Occipital lobe (tissue), 2 donors: Measurements from ENCODE around the gene PDPR. TPM values are rescaled to one million over a fixed set of nuclear protein-coding genes. Genes with fewer than 3 reads are reported as not detected.
"Not testable (repeated sequence)": the region's sequence is repeated elsewhere in the genome, so short reads cannot be mapped to it uniquely, and the experiment has no call there.

ENCODE experiments used
- DNase-seq: peaks from one replicate; lab custom pipeline; 2025; lab: John Stamatoyannopoulos, UW
- total RNA-seq: library from RNA; depleted of rRNA; stranded (reverse); fragments of >200 nt; gene quantifications from one replicate; pipeline ENCODE4 v1.2.3, GENCODE V29; 2014

Gene PDPR
- total RNA-seq, 1 donor from 2014 or later = 8.7 TPM

DNA sequence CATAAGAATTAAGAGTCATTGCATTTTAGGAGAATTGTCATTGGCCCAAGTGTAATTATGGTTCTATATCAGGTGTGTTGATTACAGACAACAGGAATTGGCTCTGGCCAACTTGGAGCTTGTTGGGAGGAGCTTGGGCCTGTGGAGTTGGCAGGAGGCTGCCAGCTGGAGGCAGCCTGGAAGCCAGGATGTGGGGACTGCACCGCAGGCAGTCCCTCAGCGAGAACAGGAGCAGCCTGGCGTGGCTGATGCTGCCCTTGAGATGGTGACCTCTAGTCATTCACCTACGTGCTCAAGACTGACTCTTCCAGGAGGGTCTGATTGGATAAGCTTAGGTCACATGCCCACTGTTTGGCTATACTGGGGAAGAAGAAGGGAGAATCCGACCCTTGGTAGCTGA, 13.6 kb downstream of the PDPR start:
- DNase-seq = not testable (repeated sequence)

DNA sequence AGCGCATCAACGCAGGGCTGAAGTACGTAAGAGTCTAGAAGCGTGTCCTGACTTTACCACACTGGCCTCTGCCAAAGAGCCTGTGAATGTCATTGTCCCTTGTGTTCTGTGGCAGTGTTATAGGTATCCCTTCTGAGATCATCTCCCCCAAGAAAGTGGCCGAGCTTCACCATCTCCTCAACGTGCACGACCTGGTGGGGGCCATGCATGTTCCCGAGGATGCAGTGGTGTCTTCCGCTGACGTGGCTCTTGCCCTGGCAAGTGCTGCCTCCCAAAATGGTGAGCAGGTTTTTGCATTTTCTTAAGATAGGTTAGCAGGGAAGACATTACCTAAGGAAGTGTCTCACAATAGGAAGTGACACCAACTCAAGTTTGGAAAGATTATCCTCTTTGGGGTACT, 14.7 kb downstream of the PDPR start:
- DNase-seq = not testable (repeated sequence)

DNA sequence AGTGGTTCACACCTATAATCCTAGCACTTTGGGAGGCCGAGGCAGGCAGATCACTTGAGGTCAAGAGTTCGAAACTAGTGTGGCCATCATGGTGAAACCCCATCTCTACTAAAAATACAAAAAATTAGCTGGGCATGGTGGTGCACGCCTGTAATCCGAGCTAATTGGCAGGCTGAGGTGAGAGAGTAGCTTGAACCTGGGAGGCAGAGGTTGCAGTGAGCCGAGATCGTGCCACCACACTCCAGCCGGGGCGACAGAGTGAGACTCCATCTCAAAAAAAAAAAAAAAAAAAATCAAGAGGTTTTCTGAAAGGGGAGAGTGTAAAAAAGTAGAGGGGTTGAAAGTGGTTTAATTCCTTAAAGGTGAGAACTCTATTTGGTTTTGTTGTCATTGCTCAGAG, 21.7 kb downstream of the PDPR start:
- DNase-seq = not testable (repeated sequence)

DNA sequence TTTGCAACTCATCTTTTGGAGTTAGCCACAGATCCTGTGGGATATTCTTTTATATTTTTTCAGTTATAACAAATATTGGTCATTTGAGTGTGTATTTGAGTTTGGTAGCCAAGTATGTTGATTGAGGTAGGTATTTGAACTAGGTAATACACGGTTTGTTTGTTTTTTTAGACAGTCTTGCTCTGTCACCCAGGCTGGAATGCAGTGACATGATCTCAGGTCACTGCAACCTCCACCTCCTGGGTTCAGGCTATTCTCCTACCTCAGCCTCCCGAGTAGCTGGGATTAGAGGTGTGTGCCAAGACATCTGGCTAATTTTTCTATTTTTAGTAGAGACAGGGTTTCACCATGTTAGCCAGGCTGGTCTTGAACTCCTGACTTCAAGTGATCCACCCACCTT, 22.5 kb downstream of the PDPR start:
- not testable (repeated sequence) for DNase-seq

DNA sequence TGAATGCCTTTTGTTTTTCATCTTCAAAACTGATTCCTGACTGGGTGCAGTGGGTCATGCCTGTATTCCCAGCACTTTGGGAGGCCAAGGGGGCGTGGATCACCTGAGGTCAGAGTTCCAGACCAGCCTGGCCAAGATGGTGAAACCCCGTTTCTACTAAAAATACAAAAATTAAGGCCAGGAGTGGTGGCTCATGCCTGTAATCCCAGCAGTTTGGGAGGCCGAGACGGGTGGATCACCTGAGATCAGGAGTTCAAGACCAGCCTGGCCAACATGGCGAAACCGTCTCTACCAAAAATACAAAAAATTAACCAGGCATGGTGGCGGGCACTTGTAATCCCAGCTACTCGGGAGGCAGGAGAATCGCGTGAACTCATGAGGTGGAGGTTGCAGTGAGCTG, 28.6 kb downstream of the PDPR start:
- not testable (repeated sequence) for DNase-seq

DNA sequence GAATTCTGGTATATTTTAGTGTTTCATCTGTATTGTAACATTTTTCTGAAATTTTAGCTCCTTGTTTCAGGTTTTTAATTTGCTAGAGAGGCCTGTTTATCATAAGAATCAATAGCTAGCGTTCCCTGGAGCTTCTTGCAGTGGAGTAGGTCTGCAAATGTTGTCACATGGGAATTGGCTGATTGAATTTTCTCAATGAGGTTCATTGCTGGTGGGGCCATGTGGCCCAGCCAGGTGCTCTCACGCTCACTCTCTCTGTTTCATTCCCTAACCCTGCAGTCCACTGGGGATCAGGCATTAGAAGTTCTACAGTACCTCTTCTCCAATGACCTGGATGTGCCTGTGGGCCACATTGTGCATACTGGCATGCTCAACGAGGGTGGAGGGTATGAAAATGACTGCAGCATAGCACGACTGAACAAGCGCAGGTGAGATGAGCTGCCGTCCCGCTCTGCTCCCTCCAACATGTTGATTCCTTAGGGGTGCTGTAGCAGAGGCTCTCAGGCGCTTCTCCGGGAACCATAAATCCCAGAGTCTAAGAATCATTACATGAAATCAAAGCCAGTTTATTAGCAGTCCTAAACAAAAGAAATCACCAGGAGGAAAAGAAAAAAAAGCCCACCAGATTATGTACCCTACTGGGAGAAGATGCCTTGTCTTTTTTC, 29.2 kb downstream of the PDPR start:
- not testable (repeated sequence) for DNase-seq

DNA sequence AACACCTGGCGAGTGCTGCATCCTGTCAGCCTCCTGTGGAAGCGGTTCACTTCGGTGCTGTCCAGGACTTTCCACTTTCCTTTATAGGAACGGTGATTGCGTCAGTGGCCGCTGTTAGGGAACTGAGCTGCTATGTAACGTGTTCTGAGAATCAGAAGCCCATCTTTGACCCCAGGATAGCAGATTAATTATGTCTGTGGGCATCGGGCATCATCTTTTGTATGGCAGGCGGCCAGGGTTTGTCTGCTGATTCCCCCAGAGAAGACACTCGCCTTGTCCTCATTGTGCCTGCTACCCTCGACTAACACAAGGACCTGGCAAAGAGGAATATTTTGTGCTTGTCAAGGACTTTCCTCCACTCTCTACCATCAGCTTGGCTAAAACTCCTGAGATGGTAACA, 33.7 kb downstream of the PDPR start:
- not testable (repeated sequence) for DNase-seq

DNA sequence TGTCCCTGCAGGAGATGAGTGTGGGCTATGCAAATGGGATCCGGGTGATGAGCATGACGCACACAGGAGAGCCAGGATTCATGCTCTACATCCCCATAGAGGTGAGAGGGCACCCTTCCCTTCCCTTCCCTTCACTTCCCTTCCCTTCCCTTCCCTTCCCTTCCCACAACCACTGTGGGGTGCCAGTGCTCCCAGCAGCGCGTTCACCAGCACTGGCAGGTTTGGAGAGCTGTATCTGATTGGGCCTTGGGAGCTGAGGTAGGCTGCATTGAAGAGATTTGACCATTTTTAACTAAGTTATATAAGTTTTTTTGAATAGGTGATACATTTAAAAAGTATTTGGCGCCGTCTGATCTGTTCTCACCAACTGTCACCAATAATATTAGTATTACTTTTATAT, 34.3 kb downstream of the PDPR start:
- DNase-seq = not testable (repeated sequence)

DNA sequence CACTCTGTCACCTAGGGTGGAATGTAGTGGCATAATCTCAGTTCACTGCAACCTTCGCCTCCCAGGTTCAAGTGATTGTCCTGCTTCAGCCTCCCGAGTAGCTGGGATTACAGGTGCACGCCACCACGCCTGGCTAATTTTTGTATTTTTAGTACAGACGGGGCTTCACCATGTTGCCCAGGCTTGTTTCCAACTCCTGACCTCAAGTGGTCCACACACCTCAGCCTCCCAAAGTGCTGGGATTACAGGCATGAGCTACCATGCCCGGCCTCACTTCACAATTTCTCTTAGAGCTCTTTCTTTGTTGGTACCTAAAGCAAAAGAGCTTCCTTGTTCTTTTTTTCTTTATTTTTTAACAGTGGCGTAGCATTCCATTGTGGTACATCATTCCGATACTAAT, 35.2 kb downstream of the PDPR start:
- not testable (repeated sequence) for DNase-seq

DNA sequence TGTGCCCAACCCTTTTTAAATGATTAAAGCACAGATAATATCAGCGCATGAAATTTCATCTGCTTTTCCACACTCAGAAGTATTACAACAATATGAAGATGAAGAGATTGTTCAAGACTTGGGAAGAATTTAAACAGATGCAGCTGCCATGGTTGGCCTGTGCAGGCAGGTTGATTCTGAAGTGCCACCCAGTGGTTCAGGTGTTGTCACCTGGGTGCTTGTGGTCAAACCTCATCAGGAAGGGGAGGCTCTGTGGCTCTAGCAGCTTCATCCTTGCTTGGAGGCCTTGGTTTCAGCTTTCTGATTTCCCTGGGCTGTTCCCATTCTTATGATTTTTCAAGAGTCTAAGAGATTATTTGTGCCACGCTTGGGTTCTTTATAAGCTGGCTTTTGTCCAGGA, 37.3 kb downstream of the PDPR start:
- no peak for DNase-seq

DNA sequence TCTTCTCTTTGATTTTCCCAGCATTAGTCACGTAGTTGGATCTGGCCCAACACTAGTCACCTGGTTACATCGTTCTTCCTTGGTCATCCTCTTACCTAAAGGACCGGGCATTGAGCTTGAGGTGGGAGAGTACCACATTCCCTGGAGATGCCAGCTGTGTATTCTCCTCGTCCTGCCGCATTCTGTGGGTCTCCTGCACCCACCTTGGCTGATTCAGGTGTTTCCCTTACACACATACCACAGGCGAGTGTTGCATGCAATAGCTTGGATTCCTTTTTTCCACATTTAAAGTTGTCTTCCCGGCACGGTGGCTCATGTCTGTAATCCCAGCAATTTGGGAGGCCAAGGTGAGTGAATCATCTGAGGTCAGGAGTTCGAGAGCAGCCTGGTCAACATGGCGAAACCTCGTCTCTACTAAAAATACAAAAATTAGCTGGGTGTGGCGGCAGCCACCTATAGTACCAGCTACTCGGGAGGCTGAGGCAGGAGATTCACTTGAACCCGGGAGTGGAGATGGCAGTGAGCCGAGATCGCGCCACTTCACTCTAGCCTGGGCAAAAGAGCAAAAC, 37.9 kb downstream of the PDPR start:
- DNase-seq = no peak

DNA sequence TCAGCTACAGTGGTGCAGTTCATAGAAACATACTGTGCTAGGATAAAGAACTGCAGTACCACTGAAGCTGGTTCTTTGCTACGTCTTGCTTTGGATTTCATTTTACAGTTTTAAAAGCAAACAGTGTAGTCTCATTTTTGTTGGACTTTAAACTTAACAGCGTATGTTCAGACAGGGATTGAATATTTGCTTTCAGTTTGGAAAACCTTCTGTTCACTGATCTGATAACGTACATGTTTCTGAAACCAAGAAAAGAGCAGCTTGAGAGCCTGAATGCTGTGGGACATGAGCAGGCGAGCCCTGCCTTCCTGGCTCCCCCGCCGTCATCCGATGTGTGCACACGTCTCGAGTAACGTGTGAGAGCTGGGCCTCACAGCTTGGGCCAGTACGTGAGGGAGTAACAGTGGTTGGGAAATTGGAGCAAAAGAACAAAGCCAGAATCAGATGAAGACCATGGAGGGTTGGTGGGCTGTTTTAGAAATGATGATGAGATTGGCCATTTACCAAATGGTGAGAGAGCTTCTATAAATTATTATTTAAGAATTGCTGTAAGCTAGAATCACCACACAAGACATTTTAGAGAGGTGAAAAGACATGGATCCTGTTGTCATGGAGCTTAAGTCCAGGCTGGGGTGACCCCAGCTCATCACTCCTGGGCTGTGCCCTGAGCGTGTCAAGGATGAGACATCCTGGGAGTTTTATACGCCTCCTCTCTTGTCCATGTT, 38.6 kb downstream of the PDPR start:
- no peak for DNase-seq

DNA sequence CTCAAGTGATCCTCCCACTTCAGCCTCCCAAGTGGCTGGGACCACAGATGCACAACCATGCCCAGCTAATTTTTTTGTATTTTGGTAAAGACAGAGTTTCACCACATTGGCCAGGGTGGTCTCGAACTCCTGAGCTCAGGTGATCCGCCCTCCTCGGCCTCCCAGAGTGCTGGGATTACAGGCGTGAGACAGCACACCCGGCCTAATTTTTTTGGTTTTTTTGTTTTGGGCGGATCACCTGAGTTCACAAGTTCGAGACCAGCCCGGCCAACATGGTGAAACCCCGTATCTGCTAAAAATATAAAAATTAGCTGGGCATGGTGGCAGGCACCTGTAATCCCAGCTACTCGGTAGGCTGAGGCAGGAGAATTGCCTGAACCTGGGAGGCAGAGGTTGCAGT, 40.6 kb downstream of the PDPR start:
- DNase-seq = not testable (repeated sequence)

DNA sequence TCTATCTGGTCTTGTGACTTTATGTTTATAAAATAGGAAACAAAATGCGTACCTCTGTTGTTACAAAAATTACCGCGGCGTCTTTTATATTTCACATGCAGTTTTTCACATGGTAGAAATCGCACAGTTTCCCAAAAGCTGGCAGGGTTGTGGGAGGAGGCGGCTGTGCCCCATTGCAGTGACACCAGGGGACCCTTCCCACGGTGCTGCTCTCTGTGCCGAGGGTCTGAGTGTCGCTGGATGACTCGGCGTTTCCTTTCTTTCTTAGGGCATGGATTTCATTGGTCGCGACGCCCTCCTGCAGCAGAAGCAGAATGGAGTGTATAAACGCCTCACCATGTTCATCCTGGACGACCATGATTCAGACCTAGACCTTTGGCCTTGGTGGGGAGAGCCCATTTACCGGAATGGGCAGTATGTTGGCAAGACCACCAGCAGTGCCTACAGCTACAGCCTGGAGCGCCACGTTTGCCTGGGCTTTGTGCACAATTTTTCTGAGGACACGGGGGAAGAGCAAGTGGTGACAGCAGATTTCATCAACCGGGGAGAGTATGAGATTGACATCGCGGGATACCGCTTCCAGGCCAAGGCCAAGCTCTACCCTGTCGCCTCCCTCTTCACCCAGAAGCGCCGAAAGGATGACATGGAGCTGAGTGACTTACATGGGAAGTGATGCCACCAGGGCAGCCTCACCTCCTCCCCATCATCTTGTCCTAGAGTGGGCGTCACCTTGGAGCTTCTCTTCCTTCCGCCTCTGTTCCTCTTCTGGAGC, 42.3 kb downstream of the PDPR start:
- no peak for DNase-seq

DNA sequence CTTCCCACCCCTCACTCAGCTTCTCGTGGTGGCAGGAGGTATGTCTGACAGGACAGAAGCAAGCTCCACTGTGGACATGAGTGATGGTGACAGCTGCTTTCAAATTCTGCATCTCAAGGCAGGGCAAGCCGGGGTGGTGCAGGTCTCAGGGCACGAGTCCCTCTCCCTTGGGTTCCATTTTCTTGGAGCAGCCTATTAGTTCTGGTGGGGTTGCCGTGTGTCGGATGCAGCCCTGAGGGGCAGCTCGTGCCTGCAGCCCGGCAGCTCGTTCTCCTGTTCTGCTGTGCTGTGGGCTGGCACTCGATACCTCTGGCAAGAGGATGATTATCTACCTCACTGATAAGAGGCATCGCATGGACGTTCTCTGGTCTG, 43.0 kb downstream of the PDPR start:
- no peak for DNase-seq

DNA sequence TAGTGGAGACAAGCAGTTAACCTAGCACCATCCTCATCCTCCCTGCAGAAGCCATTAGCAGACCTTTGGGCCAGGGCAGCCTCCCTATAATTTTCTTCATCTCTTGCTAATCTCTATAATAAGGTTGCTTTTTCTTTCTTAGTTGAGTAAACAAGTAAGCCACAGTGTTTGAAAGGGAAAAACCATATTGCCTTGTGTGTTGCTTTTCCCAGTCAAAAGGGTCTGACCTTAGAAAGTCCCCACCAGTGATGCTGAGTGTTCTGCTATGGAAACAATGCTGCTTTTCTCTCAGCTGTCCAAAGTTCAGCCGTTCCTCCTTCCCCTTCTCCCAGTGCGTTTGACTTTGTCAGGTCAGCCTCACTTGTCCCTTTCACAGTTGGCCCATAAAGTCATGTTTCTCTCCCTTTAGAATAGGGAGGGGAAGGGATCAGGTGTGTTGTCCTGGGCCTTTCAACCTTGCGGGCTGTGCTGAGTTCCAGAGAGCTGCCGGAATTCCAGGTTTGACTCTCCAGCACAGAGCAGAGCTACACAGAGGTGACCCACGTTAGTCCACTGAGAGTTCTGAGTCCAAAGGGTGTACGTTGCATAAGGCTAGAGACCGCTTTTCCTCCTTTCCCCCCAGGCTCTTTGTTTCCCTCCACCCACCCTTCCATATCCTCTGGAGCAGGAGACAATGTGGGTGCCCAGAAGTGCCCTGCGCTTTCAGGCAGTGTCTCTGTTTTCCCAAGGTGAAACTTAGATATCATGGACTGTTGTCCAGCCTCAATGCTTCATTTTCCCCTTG, 43.5 kb downstream of the PDPR start:
- DNase-seq = no peak

DNA sequence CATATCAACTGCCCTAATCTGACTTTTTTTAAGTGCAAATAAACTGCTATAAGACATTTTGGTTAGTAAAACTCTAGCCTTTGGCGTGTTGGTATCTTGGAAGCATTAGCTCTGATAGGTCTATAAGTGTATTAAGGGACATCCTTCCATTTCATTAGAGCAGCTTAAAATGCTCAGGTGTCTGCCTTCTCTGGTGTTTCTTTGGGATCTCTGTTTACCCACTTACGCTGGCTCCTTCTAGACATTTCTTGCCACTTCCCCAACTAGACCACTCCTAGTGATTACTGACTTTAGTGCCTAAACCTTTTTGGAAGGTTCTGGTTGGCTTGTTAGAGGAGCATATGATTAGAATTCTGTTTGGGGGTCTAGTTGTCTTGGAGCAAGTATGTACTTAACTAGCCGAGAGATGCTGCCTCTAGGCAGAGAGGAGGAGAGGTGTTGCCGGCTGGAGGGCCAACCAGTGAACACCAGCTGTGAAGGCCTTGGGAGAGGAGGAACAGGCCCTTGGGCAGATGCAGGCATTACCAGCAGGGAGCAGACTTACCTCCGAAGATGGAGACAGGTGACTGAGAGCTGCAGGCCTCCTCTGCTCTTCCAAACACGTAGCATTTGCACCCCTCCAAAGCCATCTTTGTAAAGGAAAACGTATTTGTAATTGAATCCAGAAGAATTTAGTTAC, 44.3 kb downstream of the PDPR start:
- DNase-seq = no peak

DNA sequence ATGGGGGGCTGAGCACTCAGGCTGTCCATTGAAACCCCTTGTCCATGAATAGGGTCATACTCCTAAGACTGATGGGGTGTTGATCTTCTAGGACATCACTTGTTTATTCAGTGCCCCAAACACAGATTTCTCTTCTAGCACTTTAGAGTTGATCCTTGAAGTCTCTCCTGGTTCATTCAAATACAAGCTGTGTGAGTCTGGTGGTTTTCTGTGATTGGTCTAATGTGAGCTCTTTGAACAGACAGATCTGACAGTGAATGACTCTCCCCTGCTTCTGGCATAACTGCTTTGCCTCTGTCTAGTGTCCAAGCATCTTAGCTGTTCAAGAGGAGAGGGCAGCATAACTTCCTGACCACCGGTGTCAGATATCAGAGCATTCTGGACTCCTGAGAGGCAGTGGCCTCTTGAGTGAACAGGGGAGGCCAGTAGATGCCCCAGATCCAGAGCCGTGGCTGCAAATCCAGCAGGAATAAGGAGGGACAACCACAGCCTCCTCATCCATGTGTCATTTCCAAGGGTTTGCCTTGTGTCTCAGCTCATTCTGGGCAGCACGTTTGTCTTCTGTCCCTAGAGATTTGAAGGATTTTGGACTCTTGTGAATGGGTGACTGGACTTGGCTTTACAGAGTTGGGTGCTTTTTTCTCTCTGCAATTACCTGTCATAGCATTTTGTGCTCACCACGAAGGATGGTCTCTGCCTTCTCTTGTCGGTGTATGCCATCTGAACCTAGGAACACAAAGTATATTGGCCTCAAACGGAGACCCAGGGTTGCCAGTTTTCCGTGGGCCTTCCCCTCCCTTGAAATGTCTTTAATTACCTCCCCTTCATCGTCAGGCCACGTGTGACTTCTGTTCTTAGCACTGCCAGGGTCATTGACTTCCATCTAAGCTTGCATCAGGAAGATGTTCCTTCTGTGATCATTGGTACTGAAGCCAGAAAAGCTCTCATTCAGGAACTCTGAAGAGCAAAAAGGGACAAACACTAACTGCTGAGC, 45.5 kb downstream of the PDPR start:
- no peak for DNase-seq

DNA sequence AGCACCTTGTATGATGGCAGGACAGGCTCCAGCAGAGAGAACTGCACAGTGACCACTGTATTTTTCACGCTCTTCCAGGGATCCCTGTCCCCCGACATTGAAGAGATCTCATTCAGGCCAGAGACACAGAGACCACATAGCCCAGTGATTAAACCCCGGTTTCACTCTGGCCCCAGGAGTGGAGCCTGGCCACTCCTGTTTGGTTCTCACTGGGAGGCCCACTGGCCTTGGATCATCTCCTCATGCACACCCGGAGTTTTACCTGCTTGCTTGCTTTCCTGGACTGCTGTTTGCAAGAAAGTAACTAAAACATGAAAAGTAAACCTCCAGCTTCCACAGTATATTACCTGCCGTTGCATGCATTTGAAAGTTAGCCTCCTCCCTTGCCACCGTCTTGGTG, 46.3 kb downstream of the PDPR start:
- no peak for DNase-seq

DNA sequence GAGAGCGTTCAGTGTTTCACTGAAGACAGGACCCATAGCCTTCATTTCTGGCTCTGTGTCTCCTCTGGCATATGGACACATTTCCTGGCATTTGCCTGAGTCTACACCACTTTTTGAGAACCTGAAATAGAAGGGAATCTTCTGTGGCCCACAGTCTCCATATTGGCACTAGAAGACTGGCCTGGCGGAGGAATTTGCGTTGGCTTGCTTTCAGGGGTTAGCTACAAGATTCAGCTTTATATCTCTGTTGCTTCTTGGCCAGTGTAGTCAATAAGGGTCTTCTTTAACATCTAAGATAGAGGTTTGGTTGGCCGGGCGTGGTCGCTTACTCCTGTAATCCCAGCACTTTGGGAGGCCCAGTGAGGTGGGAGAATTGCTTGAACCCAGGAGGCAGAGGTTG, 46.7 kb downstream of the PDPR start:
- DNase-seq = no peak
